DLD1 (cell line): ENCODE data around the gene EPRS1.
"Not testable (repeated sequence)": the region's sequence is repeated elsewhere in the genome, so short reads cannot be mapped to it uniquely, and the experiment has no call there.

ENCODE experiments used
- in situ Hi-C: cut with HindIII; loops from 2 replicates; pipeline ENCODE4 v1.10.0; 2017; ENCODE audit warnings: low sequenced_read_pairs

Gene EPRS1

DNA sequence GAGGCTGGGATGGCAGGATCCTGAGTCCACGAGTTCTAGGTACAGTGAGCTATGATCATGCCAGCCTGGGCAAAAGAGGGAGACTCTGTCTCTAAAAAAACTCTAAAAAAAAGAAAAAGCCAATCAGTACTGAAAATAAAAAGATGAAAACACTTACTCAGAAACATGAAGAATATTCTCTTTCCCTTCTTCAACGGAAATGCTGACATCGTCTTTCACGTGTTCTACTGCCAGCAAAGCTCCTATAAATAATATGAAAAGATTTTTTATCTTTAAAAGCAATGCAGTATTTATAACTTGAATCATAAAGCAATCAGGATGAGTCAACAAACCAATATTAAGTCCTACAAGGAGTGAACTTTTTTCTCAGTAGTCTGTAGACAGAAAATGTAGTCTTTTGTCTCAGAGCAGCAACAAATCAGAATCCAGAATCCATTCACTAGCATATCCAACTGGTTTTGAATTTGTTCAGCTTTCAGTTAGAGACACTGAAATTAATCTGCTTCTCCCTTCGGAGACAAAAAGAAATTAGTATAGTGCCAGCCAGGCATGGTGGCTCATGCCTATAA, 6.2 kb downstream of the EPRS1 start:
- in situ Hi-C loops, result no loop called here

GRCh38 chr1:220038640-220039039, 7.7 kb downstream of the EPRS1 start:
- in situ Hi-C loops, result no loop called here

DNA sequence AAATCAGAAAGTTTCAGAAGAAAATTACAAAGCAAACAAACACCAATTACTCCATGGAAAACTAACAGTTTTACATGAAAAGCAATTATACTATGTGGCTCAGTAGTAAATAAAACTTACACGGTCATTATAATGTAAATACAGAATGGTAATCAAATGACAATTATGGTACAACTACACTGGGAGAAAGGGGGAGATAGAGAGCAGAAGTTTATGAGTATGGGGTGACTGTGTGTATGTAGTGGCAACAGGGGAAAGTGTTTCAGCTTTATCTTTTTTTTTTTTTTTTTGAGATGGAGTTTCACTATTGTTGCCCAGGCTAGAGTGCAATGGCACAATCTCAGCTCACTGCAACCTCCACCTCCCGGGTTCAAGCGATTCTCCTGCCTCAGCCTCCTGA, 8.5 kb downstream of the EPRS1 start:
- in situ Hi-C loops, result not testable (repeated sequence)

DNA sequence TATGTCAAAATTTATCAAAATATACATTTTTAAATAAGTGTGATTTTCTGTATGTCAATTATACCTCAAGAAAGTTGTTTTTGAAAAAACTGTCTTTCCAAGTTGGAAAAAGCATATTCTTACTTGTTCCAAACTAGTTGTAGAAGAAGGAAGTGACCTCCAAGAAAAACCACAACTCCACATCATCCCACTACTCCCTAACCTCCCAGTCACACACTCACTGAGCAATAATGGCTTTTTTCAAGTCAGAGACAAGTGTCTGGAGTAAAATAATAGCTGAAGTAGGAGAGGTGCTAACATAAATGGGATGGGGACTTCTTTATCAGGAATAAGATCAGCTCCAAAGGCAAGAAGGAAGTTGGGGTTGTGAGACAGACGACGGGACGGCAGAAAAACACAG, 13.4 kb downstream of the EPRS1 start:
- in situ Hi-C loops, result no loop called here

- in situ Hi-C loops, result no loop called here
These were observed 15.0 kb downstream of the EPRS1 start for GRCh38 chr1:220031287-220031686.

DNA sequence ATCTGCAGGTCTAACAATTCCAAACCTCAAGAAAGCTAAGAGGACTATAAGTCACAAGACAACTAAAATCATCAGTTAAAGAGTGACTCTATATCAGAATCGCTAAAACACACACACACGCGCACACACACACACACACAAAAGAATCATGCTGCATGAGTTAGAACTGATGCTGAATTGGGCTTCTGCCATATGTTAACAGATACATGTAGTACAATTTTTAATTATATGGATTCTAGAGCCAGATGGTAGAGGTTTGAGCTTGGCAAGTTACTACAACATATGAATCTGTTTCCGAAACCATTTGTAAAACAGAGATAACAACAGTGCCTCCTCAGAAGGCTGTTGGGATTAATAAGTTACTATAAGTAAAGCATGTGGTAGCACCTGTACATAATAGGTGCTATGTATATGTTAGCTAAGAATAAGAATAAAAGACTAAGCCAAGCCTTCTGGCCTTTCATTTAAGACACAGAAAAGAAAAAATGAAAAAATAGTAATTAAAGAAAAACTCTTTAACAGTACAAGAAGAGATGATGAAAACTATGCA, 17.9 kb downstream of the EPRS1 start:
- in situ Hi-C loops, result no loop called here

GRCh38 chr1:220019071-220019470, 27.2 kb downstream of the EPRS1 start:
- in situ Hi-C loops, result no loop called here

GRCh38 chr1:220013497-220013896, 32.8 kb downstream of the EPRS1 start:
- in situ Hi-C loops, result no loop called here

DNA sequence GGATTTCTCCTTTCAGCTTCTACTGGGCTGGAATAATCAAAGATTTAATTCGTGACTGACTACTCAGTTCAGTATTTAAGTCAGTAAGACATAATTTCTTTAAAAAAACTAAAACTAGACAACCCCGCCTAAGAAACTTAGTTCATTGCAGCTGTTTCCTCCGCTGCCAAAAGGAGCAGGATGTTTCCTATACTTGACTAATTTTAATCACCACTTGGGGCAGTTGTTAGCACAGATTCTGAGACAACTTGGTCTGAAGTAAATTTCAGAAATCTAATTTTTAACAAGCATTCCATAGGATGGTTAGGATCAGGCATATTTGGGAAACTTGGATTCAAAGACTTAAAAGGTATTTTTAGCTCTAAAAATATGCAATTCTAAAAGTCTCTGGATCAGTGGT, 34.0 kb downstream of the EPRS1 start:
- in situ Hi-C loops, result no loop called here

DNA sequence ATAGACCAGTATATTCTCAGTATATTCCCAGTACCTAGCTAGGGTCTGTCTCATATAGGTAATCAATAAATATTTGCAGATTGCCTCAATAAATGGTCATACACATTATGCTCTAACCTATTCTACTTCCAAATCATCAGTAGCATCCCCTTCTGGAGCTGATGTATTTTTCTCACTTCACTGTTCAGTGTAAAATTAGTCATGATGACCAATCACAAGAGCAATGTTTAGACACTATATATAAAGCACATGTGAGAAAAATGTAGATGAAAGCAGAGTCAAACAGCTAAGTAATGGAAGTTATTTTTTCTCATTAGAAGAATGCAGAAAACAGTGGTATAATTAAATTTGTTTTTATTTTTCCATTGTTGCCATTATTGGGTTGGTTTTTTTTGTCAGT, 34.7 kb downstream of the EPRS1 start:
- in situ Hi-C loops, result no loop called here

DNA sequence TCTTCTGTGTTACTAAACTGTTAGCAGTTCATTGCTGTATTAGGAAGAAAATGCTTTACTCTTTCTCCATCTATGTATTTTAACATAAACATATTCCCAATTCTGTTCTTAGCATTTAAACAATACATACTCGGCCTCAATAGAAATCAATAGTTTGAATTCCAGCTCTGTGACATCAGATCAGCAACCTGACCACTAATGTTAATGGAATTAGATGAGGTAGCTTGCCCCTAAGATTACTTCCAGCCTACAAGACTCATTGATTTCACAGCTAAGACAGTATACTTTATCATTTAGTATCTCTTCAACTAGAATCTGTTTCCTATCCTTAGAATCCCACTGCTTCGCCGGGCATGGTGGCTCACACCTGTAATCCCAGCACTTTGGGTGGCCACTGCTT, 38.9 kb downstream of the EPRS1 start:
- in situ Hi-C loops, result no loop called here

- in situ Hi-C loops, result no loop called here
These were observed 40.8 kb downstream of the EPRS1 start for GRCh38 chr1:220005489-220005888.

DNA sequence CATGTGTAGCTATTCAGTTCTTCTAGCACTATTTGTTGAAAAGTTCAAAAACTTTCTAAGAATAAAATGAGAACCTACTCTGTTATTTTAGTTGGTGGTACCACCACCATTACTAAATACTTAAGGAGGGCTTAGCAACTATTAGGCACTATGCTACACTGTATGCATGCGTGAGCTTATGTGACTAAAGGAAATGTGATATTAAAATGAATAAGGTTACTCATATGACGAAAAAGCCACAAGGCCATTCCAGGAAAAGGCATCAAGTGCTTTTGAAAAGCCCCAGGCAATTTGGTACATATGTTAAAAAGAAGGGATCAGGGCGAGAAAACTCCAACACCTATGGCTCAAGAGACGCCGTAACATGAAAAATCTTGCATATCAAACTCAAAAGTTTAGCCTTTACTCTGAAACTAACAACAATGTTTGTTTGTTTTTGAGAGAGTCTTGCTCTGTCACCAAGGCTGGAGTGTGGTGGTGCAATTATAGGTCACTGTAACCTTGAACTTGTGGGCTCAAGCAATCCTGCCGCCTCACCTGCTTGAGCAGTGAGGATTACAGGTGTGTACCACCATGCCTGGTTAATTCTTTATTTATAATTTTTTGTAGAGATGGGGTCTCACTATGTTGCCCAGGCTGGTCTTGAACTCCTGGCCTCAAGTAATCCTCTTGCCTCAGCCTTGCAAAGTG, 42.5 kb downstream of the EPRS1 start:
- in situ Hi-C loops, result no loop called here

DNA sequence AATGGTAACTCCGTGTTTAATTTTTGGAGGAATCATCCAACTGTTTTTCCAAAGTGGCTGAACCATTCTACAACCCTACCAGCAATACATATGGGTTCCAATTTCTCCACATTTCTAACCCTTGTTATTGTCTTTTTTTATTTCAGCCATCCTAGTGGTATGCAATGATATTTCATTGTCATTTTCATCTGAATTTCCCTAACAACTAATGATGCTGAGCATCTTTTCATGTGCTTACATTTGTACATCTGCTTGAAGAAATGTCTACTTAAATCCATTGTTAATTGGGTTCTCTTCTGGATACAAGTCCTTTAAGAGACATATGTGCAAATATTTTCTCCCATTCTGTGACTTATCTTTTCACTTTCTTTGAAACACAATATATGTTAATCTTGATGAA, 43.3 kb downstream of the EPRS1 start:
- in situ Hi-C loops, result no loop called here

GRCh38 chr1:220001095-220001501, 45.2 kb downstream of the EPRS1 start:
- in situ Hi-C loops, result no loop called here

DNA sequence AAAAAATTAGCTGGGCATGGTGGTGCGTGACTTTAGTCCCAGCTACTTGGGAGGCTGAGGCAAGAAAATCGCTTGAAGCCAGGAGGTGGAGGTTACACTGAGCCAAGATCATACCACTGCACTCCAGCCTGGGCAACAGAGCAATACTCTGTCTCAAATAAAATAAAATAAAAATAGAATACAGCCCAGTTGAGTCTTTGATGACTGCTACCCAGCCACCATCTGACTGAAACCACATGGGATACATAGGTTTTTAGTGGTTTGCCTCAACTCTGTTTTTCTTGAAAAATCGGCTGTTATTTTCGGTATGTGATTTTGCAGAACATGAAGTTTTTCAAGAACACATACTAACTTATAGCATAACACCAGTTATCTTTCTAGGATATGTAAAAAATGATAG, 46.5 kb downstream of the EPRS1 start:
- in situ Hi-C loops, result no loop called here
